A673 (cell line): Measurements from ENCODE around the gene GALNT2.

ENCODE experiments used
- EZH2 ChIP-seq: fragments of 200-600 bp; sonication (generic); IDR thresholded peaks from 2 replicates; pipeline ENCODE4 v1.6.1; 2017; ENCODE audit warnings: borderline replicate concordance, low read depth, mild to moderate bottlenecking, mixed read lengths, antibody characterized with exemption, low read length; ENCODE audit not compliant: poor library complexity, severe bottlenecking
- TF ChIP-seq, protein P1 (sequence below): fragments of 300-800, 200-600 bp; sonication (generic); conservative IDR thresholded peaks from 2 replicates; pipeline ENCODE4 v1.5.1; 2017; ENCODE audit warnings: low read depth, mild to moderate bottlenecking, antibody characterized with exemption, low read length, moderate library complexity, mixed read lengths

DNA sequence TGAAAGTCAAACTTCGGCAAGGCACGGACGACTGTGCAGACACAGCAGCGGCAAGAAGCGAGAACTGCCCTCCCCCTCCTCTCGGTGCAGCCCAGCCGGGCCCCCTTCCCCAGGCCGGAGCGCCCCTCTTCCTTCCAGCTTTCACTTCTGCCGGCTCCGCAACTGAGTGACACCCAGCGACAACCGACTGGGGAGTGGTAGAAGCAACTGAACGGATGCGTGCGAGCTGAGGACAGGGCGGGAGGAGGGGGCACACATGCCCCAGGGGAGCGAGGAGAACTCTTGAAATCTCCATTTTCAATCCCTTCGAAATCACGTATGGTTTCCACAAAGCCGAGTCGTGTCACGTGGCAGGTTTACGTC is 212.5 kb downstream of the GALNT2 start:
- TF ChIP-seq, protein P1, sequence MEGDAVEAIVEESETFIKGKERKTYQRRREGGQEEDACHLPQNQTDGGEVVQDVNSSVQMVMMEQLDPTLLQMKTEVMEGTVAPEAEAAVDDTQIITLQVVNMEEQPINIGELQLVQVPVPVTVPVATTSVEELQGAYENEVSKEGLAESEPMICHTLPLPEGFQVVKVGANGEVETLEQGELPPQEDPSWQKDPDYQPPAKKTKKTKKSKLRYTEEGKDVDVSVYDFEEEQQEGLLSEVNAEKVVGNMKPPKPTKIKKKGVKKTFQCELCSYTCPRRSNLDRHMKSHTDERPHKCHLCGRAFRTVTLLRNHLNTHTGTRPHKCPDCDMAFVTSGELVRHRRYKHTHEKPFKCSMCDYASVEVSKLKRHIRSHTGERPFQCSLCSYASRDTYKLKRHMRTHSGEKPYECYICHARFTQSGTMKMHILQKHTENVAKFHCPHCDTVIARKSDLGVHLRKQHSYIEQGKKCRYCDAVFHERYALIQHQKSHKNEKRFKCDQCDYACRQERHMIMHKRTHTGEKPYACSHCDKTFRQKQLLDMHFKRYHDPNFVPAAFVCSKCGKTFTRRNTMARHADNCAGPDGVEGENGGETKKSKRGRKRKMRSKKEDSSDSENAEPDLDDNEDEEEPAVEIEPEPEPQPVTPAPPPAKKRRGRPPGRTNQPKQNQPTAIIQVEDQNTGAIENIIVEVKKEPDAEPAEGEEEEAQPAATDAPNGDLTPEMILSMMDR: no peak
- no peak for TF ChIP-seq EZH2
